HG03378 (cell line): Measurements from ENCODE around the gene BORCS5.
A peak's percentile ranks its signal among the peaks of the same experiment; 100 is the strongest.
"Not testable (repeated sequence)": the region's sequence is repeated elsewhere in the genome, so short reads cannot be mapped to it uniquely, and the experiment has no call there.

Experiments used
- ATAC-seq: cut with Tn5 transposase; IDR thresholded peaks from one replicate; pipeline ENCODE4 v1.9.1; 2021; ENCODE audit warnings: mild to moderate bottlenecking, moderate library complexity; ENCODE audit not compliant: unreplicated experiment

The BORCS5 gene

DNA sequence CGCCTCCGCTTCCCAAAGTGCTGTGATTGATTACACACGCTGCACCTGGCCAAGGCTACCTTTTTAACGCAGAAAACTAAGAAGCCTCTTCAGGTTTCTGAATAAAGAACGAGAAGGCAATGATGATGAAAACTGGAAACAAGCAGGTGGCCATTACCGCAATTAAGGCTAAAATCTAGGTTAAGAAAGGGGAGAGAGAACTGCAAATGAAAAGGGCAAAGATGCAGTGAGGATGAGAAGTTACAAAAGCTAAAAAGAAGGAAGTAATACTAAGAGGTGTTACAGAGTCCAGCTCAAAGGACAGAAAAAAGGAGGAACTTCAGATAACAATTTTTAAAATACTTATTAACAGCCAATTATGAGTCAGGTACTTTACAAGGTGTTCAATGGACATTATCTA is 126.1 kb downstream of the BORCS5 start:
- no peak for ATAC-seq

DNA sequence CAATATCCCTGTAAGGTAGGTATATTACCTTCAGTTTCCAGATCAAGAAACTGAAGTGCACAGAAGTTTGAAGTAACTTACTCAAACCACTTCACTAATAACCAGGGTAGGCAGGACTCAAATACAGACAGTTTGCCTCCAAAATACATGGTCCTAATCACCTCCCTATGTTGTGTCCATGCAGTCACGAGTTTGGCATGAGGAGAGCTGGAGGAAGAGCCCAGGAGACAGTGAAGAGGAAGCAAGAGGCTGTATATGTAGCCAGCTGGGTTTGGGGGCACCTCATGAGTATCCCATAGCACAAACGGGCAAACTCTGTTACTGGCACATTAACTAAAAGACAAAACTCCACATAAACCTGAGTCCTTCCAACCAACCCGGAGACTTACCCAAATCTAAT is 126.6 kb downstream of the BORCS5 start:
- ATAC-seq, result no peak

DNA sequence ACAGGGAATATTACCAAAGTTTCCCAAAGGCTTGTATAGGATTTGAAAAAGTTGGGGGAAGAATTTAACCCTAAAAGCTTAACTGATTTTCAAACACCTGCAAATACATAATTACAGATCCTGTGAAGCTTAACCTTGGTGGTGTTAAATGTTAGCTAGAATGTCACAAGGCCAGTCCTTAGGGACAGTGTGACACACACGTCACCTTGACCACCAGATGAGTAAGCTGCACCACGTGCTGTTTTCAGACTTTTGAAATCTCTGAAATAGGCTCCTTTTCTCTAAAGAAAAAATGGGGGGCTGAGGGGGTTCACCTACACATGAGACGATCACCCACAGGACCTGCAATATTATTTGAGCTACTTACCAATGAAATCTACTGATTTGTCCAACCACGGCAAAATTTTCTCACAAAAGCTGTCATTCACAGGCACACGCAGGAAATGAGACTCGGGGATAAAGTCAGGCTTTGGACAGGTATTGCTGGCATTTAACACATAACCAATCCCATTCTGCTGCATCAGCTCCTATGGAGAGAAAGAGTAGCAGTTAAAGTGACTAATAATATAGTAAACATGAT is 129.9 kb downstream of the BORCS5 start:
- peak; percentile 87 for ATAC-seq

DNA sequence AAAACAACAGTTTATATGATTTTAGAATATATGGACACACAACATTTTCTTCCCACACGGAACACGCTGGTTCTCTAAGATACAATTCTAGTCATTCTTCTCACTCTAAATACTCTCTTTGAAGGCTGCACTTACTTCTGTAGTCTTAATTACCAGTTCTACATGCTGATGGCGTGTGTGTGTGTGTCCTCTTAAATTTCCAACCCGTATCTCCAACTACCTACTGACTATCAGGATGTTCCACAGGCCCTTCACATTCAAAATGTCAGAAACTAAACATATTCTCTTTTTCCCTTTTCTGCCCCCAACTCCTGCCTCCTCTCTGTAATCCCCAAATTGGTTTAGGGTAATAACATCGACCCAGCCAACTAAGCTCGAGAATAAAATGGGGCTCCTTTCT is 130.6 kb downstream of the BORCS5 start:
- ATAC-seq, result no peak

DNA sequence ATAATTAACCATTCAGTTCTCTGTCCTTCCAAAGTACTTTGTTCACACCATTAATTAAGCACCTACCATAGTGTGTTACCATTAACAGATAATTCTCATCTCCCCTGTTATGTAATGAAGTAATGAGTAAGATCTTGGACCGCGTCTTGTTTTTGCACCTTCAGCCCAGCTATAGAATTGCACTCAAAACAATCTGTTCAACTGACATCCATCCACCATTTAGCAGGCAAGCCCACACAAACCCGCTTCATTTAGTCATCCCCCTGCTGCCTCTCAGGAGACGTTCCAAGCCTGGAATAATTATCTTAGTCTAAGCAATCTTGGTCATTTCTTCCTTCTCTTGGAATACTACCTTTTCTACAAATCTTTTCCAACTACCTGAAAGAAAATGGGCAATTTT is 131.4 kb downstream of the BORCS5 start:
- ATAC-seq, result no peak

DNA sequence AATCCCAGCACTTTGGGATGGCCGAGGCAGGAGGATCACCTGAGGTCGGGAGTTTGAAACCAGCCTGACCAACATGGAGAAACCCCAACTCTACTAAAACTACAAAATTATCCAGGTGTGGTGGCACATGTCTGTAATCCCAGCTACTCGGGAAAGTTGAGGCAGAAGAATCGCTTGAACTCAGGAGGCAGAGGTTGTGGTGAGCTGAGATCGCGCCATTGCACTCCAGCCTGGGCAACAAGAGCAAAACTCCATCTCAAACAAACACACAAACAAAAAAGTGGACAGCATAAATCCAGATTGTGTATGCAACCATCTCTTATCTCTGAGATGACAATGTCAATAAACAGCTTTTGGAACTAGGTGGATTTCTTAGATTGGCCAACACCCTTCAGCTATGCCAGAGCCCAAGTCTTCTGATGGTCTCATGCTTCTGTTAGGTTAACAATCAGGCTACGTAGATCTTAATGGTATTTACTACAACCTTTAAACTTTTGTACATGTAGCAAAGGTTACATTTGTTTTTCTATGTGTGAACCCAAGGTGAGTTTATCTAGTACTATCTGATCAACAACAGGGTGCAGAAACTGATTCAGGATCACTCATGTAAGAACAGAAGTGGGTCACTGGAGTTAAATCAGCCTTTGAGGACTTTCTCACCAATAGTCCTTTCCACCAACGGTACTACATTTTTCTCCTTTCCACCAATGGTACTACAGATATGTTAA is 132.1 kb downstream of the BORCS5 start:
- ATAC-seq, result no peak

DNA sequence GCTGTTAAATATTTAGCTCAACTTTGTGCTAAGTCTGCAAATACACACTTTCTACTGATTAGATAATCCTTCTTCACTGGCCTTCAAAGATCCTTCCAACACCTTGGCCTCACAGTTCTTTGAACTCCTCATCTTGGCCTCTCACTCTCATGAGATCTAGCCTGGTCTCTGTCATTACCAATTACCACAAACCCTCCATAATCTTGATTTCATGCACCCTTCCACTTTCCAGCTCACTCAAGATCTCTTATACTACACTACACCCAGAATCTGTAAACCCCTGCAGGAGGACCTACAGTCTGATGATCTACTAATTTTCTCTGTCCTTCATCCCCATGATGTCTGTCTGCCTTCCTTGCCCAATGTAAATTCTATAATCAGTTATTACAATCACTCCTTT is 134.7 kb downstream of the BORCS5 start:
- ATAC-seq, result no peak

DNA sequence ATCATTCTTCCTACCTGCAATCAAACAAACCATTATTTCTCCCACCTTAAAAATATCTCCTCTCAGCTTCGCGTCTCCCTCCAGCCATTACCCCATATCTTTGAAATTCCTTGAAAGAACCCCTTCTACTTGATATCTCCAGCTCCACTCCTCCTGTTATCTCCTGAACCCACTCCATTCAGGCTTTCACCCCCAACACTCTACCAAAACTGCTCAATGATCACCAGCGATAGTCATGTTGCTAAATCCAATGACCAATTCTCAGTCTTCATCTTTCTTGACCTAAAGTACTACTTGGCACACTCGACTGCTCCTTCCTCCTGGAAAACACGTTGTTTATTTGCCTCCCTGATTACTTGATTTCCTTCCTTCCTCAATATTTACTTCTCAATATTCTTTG is 135.7 kb downstream of the BORCS5 start:
- no peak for ATAC-seq

DNA sequence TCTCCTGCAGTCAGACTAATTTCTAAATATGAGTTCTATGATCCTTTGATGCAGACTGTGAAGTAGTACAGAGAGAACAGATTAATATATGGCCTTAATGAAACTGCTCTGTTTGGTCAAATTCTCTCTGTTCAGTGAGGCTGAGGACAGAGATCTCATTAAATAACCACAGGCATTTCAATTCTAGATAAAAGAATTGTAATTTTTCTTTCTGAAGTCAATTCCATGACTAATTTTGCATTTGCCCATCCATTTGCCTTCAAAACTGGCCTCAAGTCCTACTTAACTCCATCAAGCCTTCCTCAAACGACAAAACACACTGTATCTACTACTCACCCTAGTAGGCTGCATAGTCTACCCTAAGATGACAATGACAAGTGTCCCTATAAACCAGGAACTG is 138.7 kb downstream of the BORCS5 start:
- no peak for ATAC-seq

DNA sequence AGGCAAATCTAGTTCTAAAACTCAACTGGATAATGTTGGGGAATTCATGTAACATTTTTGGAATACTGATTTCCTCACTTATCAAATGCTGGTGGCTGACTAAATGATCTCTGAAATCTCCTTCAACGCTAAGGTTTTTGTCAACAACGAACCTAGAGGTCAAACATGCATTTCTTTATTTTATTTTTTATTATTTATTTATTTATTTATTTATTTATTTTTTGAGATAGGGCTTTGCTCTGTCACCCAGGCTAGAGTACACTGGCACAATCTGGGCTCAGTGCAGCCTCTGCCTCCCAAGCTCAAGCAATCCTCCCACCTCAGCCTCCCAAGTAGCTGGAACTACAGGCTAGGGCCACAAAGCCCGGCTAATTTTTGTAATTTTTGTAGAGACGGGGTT is 141.3 kb downstream of the BORCS5 start:
- ATAC-seq, result no peak

DNA sequence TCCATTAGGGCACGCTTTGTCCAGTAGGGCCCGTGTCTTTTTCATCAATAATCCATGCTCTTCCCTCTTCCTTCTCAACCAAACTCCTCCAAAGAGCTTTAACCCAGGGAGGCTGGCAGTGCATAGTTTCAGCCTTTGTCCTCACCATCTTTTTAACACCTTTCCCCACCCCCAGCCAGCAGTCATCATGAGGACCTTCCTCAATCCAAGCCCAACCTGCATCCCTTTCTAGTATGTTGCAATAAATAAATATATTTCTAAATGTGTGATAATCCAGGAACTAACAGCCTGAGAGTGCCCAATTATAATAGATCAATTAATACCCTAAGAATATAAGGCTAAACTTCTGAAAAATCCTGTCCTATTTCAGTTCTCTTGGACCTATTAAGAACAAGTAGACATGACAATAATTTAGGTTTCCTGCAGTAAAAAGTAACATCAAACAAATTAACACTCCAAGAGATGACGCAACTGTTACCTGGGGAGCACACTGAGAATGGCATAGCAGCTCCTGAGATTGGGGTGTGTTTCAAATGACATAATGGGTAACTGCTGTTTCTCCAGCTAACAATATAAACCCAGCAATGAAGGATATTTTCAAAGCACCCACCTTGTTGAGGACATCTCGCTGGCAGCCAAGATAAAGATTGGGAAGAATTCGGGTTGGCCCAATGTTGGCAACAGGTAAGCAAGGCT is 143.2 kb downstream of the BORCS5 start:
- ATAC-seq, result no peak

DNA sequence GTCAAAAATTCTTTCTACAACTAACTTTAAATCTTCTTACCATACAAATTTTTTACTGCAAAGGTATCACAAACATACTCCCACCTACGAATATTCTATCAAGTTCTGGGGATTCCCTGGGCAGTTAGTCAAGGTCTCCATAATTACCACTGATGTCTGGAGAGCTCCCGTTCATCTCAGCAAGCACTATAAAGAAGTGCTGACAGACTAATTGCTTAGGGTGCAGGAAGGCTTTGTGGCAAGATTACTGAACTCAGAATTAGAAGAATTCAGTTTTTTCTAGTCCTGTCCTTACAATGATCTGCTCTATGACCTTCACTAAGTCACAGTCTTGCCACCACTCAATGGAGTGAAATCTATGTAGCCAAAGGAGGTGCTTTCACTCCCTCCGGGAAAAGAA is 144.2 kb downstream of the BORCS5 start:
- no peak for ATAC-seq

DNA sequence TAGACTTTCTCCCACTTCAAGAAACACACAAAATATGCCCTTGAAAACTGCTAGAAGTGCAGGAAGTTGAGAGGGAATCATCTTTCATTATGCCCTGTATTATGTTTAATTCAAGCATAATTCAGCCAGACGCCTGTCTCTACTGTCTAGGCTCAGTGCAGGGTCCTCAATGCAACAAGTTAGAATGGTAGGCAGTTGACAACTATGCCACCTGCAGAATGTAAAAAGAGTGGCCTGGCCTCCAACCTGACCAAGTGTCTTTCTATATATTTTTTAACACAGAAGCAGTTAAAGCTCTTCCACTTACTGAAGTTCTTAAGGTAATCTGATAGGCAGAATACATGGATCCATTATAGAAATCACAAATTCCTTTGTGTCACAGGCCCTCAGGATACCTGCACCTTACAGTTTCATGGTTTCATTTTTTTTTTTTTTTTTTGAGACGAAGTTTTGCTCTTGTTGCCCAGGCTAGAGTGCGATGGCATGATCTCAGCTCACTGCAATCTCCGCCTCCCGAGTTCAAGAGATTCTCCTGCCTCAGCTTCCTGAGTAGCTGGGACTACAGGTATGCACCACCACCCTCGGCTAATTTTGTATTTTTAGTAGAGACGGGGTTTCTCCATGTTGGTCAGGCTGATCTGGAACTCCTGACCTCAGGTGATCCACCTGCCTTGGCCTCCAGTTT is 145.4 kb downstream of the BORCS5 start:
- ATAC-seq, result not testable (repeated sequence)

DNA sequence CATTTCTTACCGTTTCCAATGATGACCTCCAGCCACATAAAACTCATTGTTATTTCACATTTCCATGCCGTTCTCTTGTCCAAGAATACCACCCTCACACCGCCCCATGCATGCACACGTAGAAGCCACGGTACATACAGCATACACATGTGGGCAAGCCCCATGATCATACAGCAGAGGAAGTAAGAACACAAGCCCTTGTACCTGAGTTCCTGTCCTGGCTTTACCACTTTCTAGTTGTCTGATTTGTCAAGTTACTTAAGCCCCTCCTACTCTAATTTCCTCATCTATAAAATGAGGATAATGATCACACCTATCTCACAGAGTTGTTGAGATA is 145.9 kb downstream of the BORCS5 start:
- ATAC-seq, result no peak

DNA sequence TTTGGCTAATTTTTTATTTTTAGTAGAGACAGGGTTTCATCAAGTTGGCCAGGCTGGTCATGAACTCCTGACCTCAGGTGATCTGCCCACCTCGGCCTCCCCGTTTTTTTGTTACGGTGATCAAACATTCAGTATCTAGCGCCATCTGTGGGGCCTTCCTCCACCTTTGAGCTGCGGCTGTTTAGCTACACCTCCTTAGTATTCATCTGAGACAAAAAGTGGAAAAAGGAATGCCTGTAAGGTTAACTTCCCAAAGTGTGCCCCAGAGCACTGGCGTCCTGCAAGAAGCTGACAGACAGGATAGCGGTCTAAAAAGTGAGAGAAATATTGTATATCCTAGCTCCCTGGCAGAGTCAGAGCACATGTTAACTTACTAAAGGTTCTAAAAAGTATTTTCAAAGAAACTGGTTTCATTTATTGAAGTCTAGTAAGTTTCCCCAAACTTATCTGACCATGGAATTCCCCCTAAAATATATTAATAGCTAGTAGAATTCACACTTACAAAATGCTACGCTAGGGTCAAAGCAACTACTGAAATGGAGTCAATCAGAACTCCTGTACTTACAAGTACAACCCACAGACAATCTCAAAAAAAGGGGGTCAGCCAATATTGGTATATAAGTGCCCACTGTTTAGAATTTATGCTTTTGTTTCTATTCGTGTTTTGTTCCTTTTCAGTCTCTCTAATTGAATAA is 146.7 kb downstream of the BORCS5 start:
- ATAC-seq, result no peak

DNA sequence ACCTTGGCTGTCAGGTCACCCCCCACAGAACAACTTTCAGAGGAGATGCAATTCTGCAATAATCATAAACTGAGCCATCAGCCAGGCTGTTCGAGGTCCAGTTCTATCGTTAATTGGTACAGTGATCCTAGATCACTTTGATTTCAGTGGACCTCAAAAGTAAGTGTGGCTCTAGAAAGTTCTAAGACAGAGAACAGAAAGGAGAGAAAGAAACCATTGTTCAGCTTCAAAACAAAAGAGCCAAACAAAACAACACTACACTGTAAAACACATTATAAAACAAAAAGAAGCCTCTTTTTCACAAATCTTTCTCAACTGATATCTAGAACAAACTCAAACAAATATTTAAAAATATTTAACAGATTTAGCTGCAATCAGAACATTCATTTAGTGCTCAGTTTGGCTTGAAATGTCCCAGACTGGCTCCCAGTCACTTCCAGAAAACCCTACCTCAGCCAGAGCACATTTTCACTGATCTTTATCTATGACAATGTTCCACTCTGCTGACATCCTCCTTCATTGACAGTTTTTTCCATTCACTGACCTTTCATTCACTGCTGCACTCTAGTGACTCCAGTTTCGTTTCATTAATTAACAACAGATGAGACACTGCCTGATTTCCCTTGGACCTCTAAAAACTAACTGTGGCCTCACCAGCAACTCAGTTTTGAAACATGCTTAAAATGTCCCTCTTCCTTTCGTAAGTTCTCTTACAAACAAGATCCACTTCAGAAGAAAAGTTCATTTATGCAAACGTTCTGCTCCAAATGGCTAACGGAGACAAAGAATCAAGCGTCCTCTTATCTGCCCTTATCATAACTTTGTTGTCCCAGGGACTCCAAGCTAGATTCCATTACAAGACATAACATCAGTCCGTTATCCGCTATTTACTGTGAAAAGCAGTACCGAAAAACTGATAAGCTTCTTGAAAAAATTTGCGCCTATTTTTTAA is 148.9 kb downstream of the BORCS5 start:
- ATAC-seq, result peak; percentile 89

DNA sequence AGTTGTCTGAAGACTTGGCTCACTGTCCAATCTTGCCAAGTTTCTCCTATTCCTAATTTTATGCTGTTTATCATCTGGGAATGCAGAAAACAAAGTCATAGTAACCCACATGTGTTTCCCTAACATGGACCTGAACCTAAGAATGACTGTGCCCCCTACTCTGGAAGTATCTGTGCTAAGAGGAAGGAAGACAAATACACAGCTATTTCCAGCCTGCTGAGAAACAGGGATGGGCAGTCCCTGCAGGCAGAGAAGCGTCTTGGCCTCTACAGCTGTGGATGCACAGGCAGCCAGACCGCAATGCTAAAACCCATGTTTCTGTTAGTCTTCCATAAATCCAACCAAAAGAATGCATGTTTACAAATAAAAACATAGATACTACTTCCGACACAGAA is 149.6 kb downstream of the BORCS5 start:
- no peak for ATAC-seq

DNA sequence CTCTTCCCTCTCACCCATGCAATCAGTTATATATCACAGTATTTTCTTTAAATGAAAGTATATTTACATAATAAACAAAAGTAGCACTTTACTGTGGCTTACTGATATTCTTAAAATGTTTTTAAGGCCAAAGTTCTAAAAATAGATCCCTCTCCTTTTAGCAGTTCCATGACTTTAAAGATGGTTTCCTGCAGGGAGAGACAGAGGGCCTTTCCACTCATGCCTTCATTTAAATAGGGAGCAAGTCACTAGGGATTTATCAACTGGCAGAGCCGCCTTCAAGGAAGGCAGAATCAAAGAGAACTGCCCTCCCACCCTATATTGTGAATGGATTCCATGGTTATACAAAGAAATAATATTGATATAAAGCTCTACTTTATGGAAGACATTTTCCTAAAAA is 150.2 kb downstream of the BORCS5 start:
- no peak for ATAC-seq

DNA sequence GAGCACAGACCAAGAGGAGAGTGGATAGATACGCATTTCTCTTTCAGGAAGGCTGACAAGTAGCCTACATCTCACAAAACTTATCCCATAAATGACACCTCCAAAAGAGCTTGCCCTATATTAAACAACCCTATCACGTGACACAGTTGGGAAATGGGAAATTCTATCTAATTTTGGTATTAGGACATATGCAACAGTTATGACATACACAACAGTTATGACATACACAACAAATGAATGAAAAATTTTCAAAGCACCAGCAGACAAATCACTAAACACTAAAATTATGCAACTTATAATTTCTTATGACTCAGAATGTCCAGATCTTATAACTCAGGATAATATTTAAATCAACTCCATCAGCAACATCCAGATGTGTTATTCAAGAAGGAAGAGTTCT is 151.7 kb downstream of the BORCS5 start:
- ATAC-seq, result no peak

DNA sequence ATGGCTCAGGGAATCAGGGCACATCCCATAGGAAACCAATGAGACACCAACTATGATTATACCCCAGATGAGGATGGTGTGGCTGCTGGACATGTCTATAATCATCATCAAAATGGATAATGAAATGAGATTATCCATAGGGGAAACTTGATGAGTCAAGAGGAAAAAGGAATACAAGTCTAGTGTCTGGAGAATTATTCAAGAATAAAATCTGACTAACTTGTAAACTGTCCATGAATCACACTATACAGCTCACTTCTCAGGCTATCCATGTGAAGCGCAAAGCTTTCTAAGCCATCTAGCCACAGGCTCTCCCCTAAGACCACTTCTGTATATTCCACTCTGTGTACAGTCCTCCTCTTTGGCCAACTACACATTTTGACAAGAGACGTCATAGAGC is 153.3 kb downstream of the BORCS5 start:
- no peak for ATAC-seq
